Trophoblast cell (in vitro differentiated cells and primary cell): ENCODE measurements around the gene GALNT7.

Source experiments
- DNase-seq, 2 donors: peaks; one replicate each; pipeline ENCODE4 v3.0.0-alpha.2; 2016
- H2AFZ ChIP-seq: 2 replicates; pipeline ENCODE4 v1.6.1; 2013; ENCODE audit warnings: low read length, moderate library complexity, mild to moderate bottlenecking; ENCODE audit not compliant: insufficient read depth, poor library complexity
- H2AK5ac ChIP-seq: 2 replicates; pipeline ENCODE4 v1.6.1; 2013; ENCODE audit warnings: mild to moderate bottlenecking, low read length
- H2BK120ac ChIP-seq: 2 replicates; pipeline ENCODE4 v1.6.1; 2013; ENCODE audit warnings: low read length, mild to moderate bottlenecking, moderate library complexity; ENCODE audit not compliant: insufficient read depth, poor library complexity
- H2BK12ac ChIP-seq: 2 replicates; pipeline ENCODE4 v1.6.1; 2013; ENCODE audit warnings: mild to moderate bottlenecking, low read length, moderate library complexity
- H2BK5ac ChIP-seq: 2 replicates; pipeline ENCODE4 v1.6.1; 2013; ENCODE audit warnings: low read length, low read depth, moderate library complexity, mild to moderate bottlenecking; ENCODE audit not compliant: poor library complexity
- H3K14ac ChIP-seq: 2 replicates; pipeline ENCODE4 v1.6.1; 2013; ENCODE audit warnings: mild to moderate bottlenecking, low read length
- H3K18ac ChIP-seq: 2 replicates; pipeline ENCODE4 v1.6.1; 2013; ENCODE audit warnings: mild to moderate bottlenecking, low read length
- H3K23ac ChIP-seq: 2 replicates; pipeline ENCODE4 v1.6.1; 2013; ENCODE audit warnings: low read length
- H3K27ac ChIP-seq: 2 replicates; pipeline ENCODE4 v1.5.1; 2013; ENCODE audit warnings: low read depth, mild to moderate bottlenecking, inconsistent platforms, low read length, moderate library complexity
- H3K27me3 ChIP-seq: 2 replicates; pipeline ENCODE4 v1.6.1; 2013; ENCODE audit warnings: inconsistent platforms, mild to moderate bottlenecking, low read length, moderate library complexity; ENCODE audit not compliant: insufficient read depth
- H3K36me3 ChIP-seq, 2 experiments: 1 replicate in 1 of 2; 2 replicates in 1 of 2; pipeline ENCODE4 v1.6.1; 2013; ENCODE audit warnings: low read length in 2 of 2, mild to moderate bottlenecking in 2 of 2, moderate library complexity in 1 of 2; ENCODE audit not compliant: insufficient read depth in 2 of 2, control insufficient read depth in 1 of 2
- H3K4ac ChIP-seq: 2 replicates; pipeline ENCODE4 v1.6.1; 2013; ENCODE audit warnings: low read depth, mild to moderate bottlenecking, low read length, moderate library complexity
- H3K4me1 ChIP-seq, 2 experiments: 1 replicate in 1 of 2; 2 replicates in 1 of 2; pipeline ENCODE4 v1.6.1; 2013; ENCODE audit warnings: low read length in 2 of 2, mild to moderate bottlenecking in 2 of 2, moderate library complexity in 1 of 2; ENCODE audit not compliant: insufficient read depth in 2 of 2, control insufficient read depth in 1 of 2
- H3K4me2 ChIP-seq: 2 replicates; pipeline ENCODE4 v1.6.1; 2013; ENCODE audit warnings: inconsistent platforms, mild to moderate bottlenecking, low read length, moderate library complexity
- H3K4me3 ChIP-seq: 2 replicates; pipeline ENCODE4 v1.5.1; 2013; ENCODE audit warnings: mild to moderate bottlenecking, low read depth, low read length, inconsistent platforms
- H3K79me1 ChIP-seq: one replicate; pipeline ENCODE4 v1.6.1; 2013; ENCODE audit warnings: low read length
- H3K79me2 ChIP-seq: 2 replicates; pipeline ENCODE4 v1.6.1; 2013; ENCODE audit warnings: low read length, mild to moderate bottlenecking; ENCODE audit not compliant: control insufficient read depth, insufficient read depth, poor library complexity
- H3K9ac ChIP-seq: 2 replicates; pipeline ENCODE4 v1.6.1; 2013; ENCODE audit warnings: mild to moderate bottlenecking, low read length
- H3K9me3 ChIP-seq: 2 replicates; pipeline ENCODE4 v1.6.1; 2013; ENCODE audit warnings: low read depth, mild to moderate bottlenecking, control low read depth, inconsistent platforms, low read length; ENCODE audit not compliant: insufficient read depth
- H4K12ac ChIP-seq: 2 replicates; pipeline ENCODE4 v1.6.1; 2013; ENCODE audit warnings: low read depth, mild to moderate bottlenecking, low read length, moderate library complexity
- H4K8ac ChIP-seq: 2 replicates; pipeline ENCODE4 v1.6.1; 2013; ENCODE audit warnings: low read depth, mild to moderate bottlenecking, low read length, moderate library complexity
- H4K91ac ChIP-seq: one replicate; pipeline ENCODE4 v1.6.1; 2013; ENCODE audit warnings: low read depth, mild to moderate bottlenecking, low read length, moderate library complexity
- WGBS: extraction: QIAGEN DNeasy Blood & Tissue Kit; methylation state at CpG from one replicate; pipeline ENCODE4 v1.1.7; 2013; ENCODE audit warnings: missing lambda C conversion rate; ENCODE audit not compliant: insufficient read length, insufficient coverage; ENCODE audit errors: extremely low coverage; 5-methylcytosine and 5-hydroxymethylcytosine counted together

The GALNT7 gene

DNA sequence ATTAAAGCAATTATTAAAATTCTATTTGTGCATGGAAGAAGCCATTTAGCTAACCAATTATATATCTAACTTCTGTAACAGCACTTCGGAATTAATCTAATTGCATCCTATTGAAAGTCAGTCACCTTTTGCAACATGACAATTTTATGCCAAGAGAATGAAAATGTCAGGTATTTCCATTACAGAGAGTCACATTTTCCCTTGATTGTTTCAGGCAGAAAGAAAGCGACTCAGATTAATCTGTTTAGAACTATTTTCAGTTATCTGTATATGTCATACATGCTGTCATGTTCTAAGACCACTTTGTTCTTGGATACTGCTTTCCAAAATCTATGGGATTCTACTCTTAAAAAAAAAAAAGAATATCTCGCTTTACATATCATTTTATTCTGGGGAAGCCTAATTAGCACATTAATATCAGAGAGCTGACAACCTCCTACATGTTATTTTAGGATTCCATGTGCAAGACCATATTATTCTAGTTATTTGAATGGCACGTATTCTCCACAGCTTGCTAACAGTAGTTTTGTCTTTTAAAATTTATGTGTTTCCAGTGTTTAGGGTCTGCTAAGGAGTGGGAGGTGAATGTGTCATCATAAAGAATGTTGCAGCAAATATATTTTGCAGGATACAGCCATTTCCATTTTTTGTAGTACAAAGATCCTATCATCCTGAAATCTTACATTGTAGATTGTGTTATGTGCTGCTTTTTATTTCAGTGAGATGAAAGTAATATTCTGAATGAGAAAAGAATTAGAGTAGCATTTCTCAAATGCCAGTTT lies 31.7 kb downstream of the GALNT7 start:
- no peaks in the 10 kb centered on the region for H3K79me2 ChIP-seq
- H3K4me2 ChIP-seq: no peak overlapping the region
- H2BK5ac ChIP-seq: no peak overlapping the region
- no peak overlapping the region for H3K23ac ChIP-seq
- H3K4me3 ChIP-seq: no peak overlapping the region
- H4K12ac ChIP-seq: no peak overlapping the region
- WGBS: no CpG with 5 or more reads among the region's 4 CpGs
- no peaks in the 10 kb centered on the region for H3K79me1 ChIP-seq
- no peak overlapping the region for H2AK5ac ChIP-seq
- no peak overlapping the region for H2BK120ac ChIP-seq
- DNase-seq: no peak
- no peak overlapping the region for H3K27ac ChIP-seq
- no peak overlapping the region for H3K18ac ChIP-seq
- H3K4me1 ChIP-seq: peaks cover 0 to 4% of the 10 kb centered on the region in 2 experiments
- peaks cover 0 to 2% of the 10 kb centered on the region in 2 experiments for H3K36me3 ChIP-seq
- no peak overlapping the region for H4K8ac ChIP-seq
- no peak overlapping the region for H2BK12ac ChIP-seq
- no peak overlapping the region for H3K14ac ChIP-seq
- no peak overlapping the region for H4K91ac ChIP-seq
- no peaks in the 10 kb centered on the region for H3K27me3 ChIP-seq
- H3K9ac ChIP-seq: no peak overlapping the region
- H3K9me3 ChIP-seq: peaks cover 2% of the 10 kb centered on the region
- no peak overlapping the region for H3K4ac ChIP-seq
- H2AFZ ChIP-seq: no peak overlapping the region

DNA sequence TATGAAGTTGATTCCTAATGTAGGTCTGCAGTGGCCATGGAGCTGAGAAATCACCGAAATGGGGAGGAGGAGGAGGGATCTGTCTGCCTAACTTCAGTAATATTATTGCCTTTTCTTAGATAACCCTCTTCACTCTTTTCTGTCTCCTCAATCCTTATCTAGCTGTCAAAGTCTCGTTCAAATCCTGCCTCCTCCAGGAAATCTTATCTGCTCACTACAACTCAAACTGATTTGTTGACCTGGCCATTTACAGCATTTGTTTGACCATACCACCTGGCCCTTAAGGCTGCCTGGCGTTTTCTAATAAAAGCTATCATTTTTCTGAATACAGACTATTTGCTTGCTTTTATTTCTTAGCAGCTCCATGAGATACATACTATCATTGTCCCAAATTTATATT lies 33.8 kb downstream of the GALNT7 start:
- Histone ChIP-seq H3K4me2 (no peak overlapping the region), H3K9me3 (peaks cover 4% of the 10 kb centered on the region), H3K4ac (no peak overlapping the region), H3K27ac (no peak overlapping the region), H3K79me1 (no peaks in the 10 kb centered on the region), H2BK5ac (no peak overlapping the region), H3K9ac (no peak overlapping the region), H4K8ac (no peak overlapping the region), H2AK5ac (no peak overlapping the region), H4K91ac (no peak overlapping the region), H3K27me3 (no peaks in the 10 kb centered on the region), H2BK120ac (no peak overlapping the region), H2AFZ (no peak overlapping the region), H3K36me3 (peaks cover 0 to 2% of the 10 kb centered on the region in 2 experiments), H2BK12ac (no peak overlapping the region), H3K4me1 (peaks cover 0 to 4% of the 10 kb centered on the region in 2 experiments), H3K18ac (no peak overlapping the region), H3K14ac (no peak overlapping the region), H3K4me3 (no peak overlapping the region), H3K79me2 (no peaks in the 10 kb centered on the region), H3K23ac (no peak overlapping the region), H4K12ac (no peak overlapping the region)
- no peak for DNase-seq
- WGBS: no CpG with 5 or more reads among the region's 3 CpGs

DNA sequence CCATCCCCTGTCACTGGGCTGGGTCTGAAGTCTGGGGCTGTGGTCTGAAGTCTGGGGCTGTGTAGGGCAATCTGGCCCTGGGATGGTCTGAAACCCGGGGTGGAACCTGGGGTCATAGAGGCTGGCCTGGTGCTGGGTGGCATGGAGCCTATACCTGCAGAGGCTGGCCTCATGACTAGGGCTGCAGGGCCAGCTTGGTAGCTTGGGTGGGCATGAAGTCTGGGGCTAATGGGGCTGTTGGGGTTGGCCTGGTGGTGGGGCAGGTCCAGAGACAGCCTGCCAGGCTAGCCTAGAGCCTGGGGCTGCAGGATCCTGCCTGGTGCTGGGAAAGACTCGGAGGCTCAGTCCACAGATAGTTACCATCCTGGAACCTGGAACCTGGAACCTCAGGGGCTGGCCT lies 37.0 kb downstream of the GALNT7 start:
- Histone ChIP-seq H3K9ac (no peak overlapping the region), H3K4me1 (peaks cover 3 to 4% of the 10 kb centered on the region in 2 experiments), H3K79me1 (no peaks in the 10 kb centered on the region), H2BK120ac (no peak overlapping the region), H3K23ac (no peak overlapping the region), H2AFZ (no peak overlapping the region), H4K12ac (no peak overlapping the region), H4K8ac (no peak overlapping the region), H4K91ac (no peak overlapping the region), H3K9me3 (peaks cover 4% of the 10 kb centered on the region), H2BK12ac (no peak overlapping the region), H2BK5ac (no peak overlapping the region), H3K18ac (no peak overlapping the region), H3K4me3 (no peak overlapping the region), H3K27me3 (no peaks in the 10 kb centered on the region), H3K27ac (no peak overlapping the region), H3K36me3 (peaks cover 0 to 2% of the 10 kb centered on the region in 2 experiments), H3K79me2 (no peaks in the 10 kb centered on the region), H3K4me2 (no peak overlapping the region), H3K14ac (no peak overlapping the region), H3K4ac (no peak overlapping the region), H2AK5ac (no peak overlapping the region)
- WGBS: no CpG with 5 or more reads among the region's 2 CpGs
- DNase-seq: no peak

DNA sequence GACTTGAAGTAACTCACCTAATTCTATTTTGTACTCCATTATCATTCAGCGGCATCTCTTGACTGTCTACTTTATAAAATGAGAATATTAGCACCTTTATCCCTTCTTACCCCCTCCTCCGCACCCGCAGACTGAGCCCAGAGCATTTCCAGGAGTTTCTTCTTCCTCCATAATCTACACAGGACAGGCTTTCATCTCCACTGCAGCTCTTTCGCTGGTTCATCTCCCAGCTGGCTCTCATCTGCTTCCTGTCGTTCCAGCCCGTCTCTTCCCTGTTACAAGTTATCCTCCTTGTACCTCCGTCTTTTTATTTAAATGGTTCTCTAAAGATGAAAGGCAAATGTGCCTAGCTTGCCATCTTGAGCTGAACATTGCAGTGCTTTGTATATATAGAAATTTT lies 39.8 kb downstream of the GALNT7 start:
- peak overlapping the region; percentile 12 for H3K4ac ChIP-seq
- H3K4me1 ChIP-seq: peaks cover 3 to 4% of the 10 kb centered on the region in 2 experiments
- H3K23ac ChIP-seq: no peak overlapping the region
- H3K27ac ChIP-seq: no peak overlapping the region
- H3K79me1 ChIP-seq: no peaks in the 10 kb centered on the region
- H2AK5ac ChIP-seq: no peak overlapping the region
- H2BK12ac ChIP-seq: no peak overlapping the region
- no peak overlapping the region for H3K4me2 ChIP-seq
- no peak overlapping the region for H3K4me3 ChIP-seq
- WGBS: no CpG with 5 or more reads among the region's 7 CpGs
- H2BK5ac ChIP-seq: no peak overlapping the region
- no peak overlapping the region for H2BK120ac ChIP-seq
- H4K8ac ChIP-seq: no peak overlapping the region
- DNase-seq: no peak
- no peak overlapping the region for H2AFZ ChIP-seq
- no peak overlapping the region for H4K91ac ChIP-seq
- H3K9me3 ChIP-seq: peaks cover 4% of the 10 kb centered on the region
- no peak overlapping the region for H3K9ac ChIP-seq
- no peak overlapping the region for H3K18ac ChIP-seq
- no peak overlapping the region for H4K12ac ChIP-seq
- H3K14ac ChIP-seq: no peak overlapping the region
- no peaks in the 10 kb centered on the region for H3K79me2 ChIP-seq
- H3K36me3 ChIP-seq: peaks cover 0 to 2% of the 10 kb centered on the region in 2 experiments
- H3K27me3 ChIP-seq: no peaks in the 10 kb centered on the region
